ENCODE results near the gene HOXA4. TPM values are rescaled to one million over a fixed set of nuclear protein-coding genes. Genes with fewer than 3 reads are reported as not detected.

The HOXA4 gene
- 1.5 TPM for polyA plus RNA-seq (2012; ENCODE audit: insufficient read depth, insufficient read length)

DNA sequence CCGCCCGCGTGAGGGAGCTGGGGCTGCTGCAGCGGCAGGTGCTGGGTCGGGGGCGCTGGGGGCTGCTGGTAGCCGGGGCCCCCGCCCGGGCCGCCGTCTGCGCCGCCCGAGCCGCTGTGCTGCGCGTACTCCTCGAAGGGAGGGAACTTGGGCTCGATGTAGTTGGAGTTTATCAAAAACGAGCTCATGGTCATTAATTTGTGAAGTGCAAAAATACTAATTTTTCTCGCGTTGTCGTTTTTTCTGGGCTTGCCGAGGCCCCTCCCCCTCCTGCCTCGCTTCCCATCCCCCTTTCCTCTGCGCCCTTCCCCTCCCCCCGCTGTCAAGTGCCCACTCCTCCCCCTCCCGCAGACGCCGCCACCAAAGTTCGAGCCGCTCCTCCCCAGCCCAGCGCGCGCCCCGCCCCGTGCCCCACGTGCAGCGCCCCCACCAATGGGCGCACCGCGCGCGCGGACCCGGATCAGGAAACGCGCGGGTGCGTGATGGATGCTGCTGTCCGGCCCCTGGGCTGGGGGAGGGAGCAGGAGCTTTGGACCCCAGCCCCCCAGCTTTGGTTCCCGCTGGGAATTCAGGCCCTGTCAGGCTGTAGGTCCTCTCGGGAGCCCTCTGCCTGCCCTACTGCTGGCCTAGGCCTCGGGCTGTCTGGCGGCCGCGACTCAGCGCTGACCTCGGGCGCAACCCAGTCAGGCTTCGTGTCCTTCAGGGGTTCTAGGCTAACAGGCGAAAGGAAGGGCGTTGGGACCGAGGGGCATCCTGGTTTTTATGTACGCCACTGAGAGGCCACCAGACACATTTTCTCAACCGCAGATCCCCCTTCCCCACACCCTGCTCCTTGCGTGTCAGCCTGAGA, at the start of gene HOXA4:
Gene HOXA4, minus strand, starts transcription at position 218 of the 850 bp plus-strand sequence. Its CDS starts 24 bp downstream, at position 194.
- no peak within 1 kb of the TSS for H3K4me3 ChIP-seq (ENCODE audit: low read length)
- no peak for DNase-seq (ENCODE audit: low read depth, low spot score)

- no peak overlapping the region for H3K4me3 ChIP-seq (ENCODE audit: low read length)
- peak; percentile 31 for DNase-seq (ENCODE audit: low read depth, low spot score)
Observed at GRCh38 chr7:27179503-27180430, 49.2 kb upstream of the HOXA4 start.

DNA sequence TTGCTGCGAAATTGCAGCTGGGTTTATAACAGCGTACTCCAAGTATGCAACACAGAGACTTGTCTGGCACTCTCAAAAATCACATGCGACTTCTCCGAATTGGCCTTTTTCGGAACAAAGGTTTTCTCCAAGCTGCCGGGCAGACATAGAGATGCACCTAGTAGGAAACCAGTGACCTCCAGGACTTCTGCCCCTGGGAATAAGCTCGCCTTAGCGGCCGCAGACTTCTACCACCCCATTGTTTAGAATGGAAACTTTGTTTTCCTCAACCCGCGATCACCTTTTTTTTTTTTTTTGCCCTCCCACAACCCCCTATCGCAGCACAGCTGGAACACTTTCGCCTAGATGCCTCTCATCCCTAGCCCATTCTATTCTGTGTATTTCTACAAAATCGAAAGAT, 48.5 kb upstream of the HOXA4 start:
- H3K4me3 ChIP-seq (ENCODE audit: low read length), result no peak overlapping the region
- no peak for DNase-seq (ENCODE audit: low read depth, low spot score)

DNA sequence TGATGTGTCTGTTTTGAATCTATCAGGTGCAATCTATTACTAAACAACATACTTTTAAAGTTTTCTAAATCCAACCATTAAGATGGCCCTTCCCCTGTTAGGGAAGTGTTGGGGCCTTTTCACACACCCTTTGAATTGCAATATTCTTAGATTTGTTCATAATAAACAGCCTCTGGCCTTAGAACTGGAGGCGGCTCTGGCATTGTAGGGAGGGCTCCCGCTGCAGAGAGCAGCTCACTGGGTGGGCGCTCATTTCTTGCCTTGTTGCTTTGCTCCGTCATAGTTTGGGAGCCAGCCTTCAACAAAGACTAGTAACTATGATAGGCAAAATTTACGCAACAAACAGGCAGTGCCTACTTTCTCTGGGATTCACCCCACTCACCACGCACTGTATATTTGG, 47.8 kb upstream of the HOXA4 start:
- DNase-seq (ENCODE audit: low read depth, low spot score), result no peak
- no peak overlapping the region for H3K4me3 ChIP-seq (ENCODE audit: low read length)

GRCh38 chr7:27177795-27178320, 47.3 kb upstream of the HOXA4 start:
- no peak for DNase-seq (ENCODE audit: low read depth, low spot score)
- no peak overlapping the region for H3K4me3 ChIP-seq (ENCODE audit: low read length)

- DNase-seq (ENCODE audit: low read depth, low spot score), result no peak
- no peak overlapping the region for H3K4me3 ChIP-seq (ENCODE audit: low read length)
Observed at GRCh38 chr7:27176962-27177794, 46.6 kb upstream of the HOXA4 start.

- no peak overlapping the region for H3K4me3 ChIP-seq (ENCODE audit: low read length)
- no peak for DNase-seq (ENCODE audit: low read depth, low spot score)
Observed at GRCh38 chr7:27176524-27176845, 45.9 kb upstream of the HOXA4 start.

GRCh38 chr7:27175626-27176523, 45.3 kb upstream of the HOXA4 start:
- no peak overlapping the region for H3K4me3 ChIP-seq (ENCODE audit: low read length)
- DNase-seq (ENCODE audit: low read depth, low spot score), result no peak

GRCh38 chr7:27174874-27175625, 44.5 kb upstream of the HOXA4 start:
- no peak overlapping the region for H3K4me3 ChIP-seq (ENCODE audit: low read length)
- no peak for DNase-seq (ENCODE audit: low read depth, low spot score)

- DNase-seq (ENCODE audit: low read depth, low spot score), result no peak
Observed at GRCh38 chr7:27173956-27174873, 43.7 kb upstream of the HOXA4 start, which contains the start of gene HOXA10. TSS of gene HOXA10 (minus strand) at chr7:27174320. CDS start at chr7:27174306, 14 bp downstream.

DNA sequence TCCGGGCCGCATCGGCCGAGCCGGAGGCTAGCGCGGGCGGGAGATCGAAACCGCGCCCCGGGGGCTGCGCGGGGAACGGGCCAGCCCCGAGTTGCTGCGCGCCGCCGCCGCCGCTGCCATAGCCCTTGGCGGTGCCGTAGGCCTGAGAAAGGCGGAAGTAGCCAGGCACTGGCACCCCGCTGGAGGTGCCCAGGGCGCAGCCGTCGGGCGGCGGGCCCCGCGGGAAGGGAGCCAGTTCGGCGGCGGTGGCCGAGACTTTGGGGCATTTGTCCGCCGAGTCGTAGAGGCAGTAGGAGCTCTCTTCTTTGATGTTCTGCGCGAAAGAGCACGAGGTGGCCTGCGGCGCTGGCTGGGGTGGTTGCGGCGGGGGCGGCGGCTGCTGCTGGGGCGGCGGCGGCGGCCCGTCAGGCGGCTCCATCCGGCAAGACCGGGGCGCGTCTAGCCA, 43.0 kb upstream of the HOXA4 start:
- no peak for DNase-seq (ENCODE audit: low read depth, low spot score)
- H3K4me3 ChIP-seq (ENCODE audit: low read length), result no peak overlapping the region

More at GRCh38 chr7:27173956-27174873, 43.7 kb upstream of the HOXA4 start, which contains the start of gene HOXA10:
- no peak within 1 kb of the TSS for H3K4me3 ChIP-seq (ENCODE audit: low read length)

DNA sequence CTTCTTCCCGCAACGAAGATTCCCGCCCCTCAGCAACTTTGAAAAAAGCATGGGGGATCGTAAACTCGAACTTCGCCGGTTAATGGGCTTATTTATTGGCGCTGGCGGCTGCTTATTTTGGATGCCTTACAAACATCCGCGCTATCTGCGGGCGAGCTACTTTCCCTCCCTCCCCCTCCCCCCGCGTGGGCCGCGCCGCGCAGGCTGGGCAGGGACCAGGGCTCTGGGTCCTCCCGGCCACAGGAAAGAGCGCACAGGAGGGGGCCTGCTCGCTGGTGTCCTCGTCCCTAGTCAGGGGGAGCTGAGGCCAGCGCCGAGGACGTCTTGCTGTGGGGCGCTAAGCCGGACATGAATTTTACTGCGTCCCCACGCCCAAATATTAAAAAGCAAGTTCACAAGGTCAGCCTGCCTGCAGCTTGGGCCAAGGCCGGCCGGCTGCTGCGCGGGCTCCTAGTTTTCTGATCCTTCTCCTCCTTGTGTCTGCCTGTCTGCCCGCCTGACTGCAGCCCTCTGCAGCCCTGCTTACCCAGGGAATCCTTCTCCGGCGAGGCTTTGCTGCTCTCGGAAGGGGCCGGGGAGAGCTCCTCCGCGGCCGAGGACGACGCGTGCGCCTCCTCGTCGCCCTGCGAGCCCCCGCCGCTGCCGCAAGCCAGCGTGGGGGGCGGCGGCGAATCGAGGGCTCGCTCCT, 42.4 kb upstream of the HOXA4 start:
- no peak for DNase-seq (ENCODE audit: low read depth, low spot score)
- no peak overlapping the region for H3K4me3 ChIP-seq (ENCODE audit: low read length)

DNA sequence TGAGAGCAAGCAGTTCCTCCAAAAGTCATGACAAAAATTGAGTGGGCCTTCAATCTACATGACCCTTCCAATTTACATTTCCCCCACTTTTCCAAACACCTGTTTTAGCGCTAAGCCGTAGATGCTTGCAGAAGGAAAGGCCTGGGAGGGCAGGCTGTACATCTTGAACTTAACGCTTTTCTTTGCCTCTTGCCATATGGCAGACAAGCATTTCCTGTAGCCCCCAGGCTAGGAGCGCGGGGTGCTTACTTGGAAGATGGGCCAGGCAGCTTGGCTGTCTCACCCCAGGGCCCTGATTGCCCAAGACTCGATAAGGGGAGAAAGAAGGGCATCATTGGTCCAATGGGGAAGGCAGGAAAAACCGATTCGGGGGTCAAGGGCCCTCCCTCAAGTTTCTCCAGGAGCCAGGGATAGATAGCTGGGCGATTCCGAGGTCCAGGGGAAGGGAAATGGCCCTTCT, 41.8 kb upstream of the HOXA4 start:
- no peak overlapping the region for H3K4me3 ChIP-seq (ENCODE audit: low read length)
- DNase-seq (ENCODE audit: low read depth, low spot score), result no peak

DNA sequence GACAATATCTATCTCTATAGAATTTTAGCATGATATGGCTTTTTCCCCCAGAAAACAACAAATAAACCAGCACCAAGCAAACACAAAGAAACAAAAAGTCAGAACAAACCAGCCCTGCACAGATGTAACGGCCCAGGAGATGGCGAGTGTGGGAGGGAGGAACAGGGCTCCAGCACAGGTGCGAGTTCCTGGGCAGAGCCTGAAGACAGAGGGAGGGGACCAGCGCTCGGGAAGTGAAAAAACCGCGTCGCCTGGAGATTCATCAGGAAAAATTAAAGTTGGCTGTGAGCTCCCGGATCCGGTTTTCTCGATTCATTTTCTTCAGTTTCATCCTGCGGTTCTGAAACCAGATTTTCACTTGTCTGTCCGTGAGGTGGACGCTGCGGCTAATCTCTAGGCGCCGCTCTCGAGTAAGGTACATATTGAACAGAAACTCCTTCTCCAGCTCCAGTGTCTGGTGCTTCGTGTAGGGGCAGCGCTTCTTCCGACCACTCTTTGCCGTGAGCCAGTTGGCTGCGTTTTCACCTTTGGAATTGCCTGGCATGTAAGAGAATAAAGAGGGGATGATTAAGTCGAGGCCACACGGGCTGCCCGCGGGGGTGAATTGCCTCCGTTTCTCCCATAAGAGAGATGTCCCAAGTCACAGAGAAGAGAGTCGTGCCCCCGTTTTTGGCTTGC, 41.2 kb upstream of the HOXA4 start:
- no peak for DNase-seq (ENCODE audit: low read depth, low spot score)
- no peak overlapping the region for H3K4me3 ChIP-seq (ENCODE audit: low read length)

DNA sequence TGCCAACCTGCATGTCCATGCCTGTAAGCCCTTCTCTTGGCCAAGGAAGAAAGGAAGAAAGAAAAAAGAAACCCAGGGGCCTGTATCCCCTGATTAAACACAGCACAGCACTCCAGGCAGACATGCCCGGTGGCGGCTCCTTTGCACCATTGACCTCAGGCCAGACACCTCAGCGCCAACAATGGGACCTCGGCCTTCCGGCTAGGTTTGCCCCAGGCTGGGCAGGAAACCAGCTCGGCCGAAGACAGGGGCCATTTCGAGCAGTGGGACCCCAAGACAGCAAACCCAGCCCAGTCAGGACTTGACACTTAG, 40.7 kb upstream of the HOXA4 start:
- no peak overlapping the region for H3K4me3 ChIP-seq (ENCODE audit: low read length)
- no peak for DNase-seq (ENCODE audit: low read depth, low spot score)

Measured in Jurkat, Clone E6-1 (cell line).